ENCODE data around the gene SMC5. TPM values are rescaled to one million over a fixed set of nuclear protein-coding genes. Genes with fewer than 3 reads are reported as not detected.
"Not testable (repeated sequence)": the region's sequence is repeated elsewhere in the genome, so short reads cannot be mapped to it uniquely, and the experiment has no call there.

SMC5 gene
- total and polyA plus RNA-seq, 8 donors = 7.9 to 93.8 (median 14.6) TPM

GRCh38 chr9:70399141-70399540, 140.4 kb downstream of the SMC5 start:
- no peaks in the 10 kb centered on the region for H3K27me3 ChIP-seq
- DNase-seq = no peak
- no peaks in the 10 kb centered on the region for H3K36me3 ChIP-seq
- no peaks in the 10 kb centered on the region for H3K9me3 ChIP-seq
- H3K4me1 ChIP-seq = peaks cover 82 to 98% (median 93%) of the 10 kb centered on the region in 4 donors
- TF ChIP-seq CTCF (IDR thresholded peaks at IDR 0.05) (no peak), POLR2AphosphoS5 (IDR thresholded peaks at IDR 0.05) (no peak), EP300 (IDR thresholded peaks at IDR 0.05) (no peak), POLR2A (IDR thresholded peaks at IDR 0.05) (no peak)
- no peak overlapping the region for H3K4me3 ChIP-seq
- intact Hi-C loops (cut with DNase I; ENCODE audit: low total_unique reads) = no loop called here
- H3K27ac ChIP-seq = peak overlapping the region in 4 of 5 donors; percentile 19 to 73 (median 40)

- DNase-seq = no peak
- intact Hi-C loops (cut with DNase I; ENCODE audit: low total_unique reads) = loop anchor here (5.0 kb wide), 1 partner anchor 48 kb away; no protein-coding TSS in a partner anchor
- peaks cover 83 to 98% (median 93%) of the 10 kb centered on the region in 4 donors for H3K4me1 ChIP-seq
- H3K4me3 ChIP-seq = no peak overlapping the region
- no peaks in the 10 kb centered on the region for H3K36me3 ChIP-seq
- no peaks in the 10 kb centered on the region for H3K27me3 ChIP-seq
- TF ChIP-seq POLR2A (IDR thresholded peaks at IDR 0.05) (no peak), EP300 (IDR thresholded peaks at IDR 0.05) (no peak), POLR2AphosphoS5 (IDR thresholded peaks at IDR 0.05) (no peak), CTCF (IDR thresholded peaks at IDR 0.05) (no peak)
- H3K27ac ChIP-seq = peak overlapping the region in 4 of 5 donors; percentile 19 to 80 (median 40)
- WGBS, 5 donors = 74 to 86% (median 77%) methylated on average over 5 of the region's 5 CpGs
- H3K9me3 ChIP-seq = no peaks in the 10 kb centered on the region
Measured at GRCh38 chr9:70400107-70400892, 141.5 kb downstream of the SMC5 start.

GRCh38 chr9:70401241-70401640, 142.5 kb downstream of the SMC5 start:
- H3K9me3 ChIP-seq, H3K27me3 ChIP-seq, DNase-seq, H3K4me3 ChIP-seq, H3K36me3 ChIP-seq: not testable (repeated sequence)
- intact Hi-C loops (cut with DNase I; ENCODE audit: low total_unique reads) = loop anchor here (5.0 kb wide), 1 partner anchor 49 kb away; no protein-coding TSS in a partner anchor
- peak overlapping the region in 1 of 5 donors; percentile 80 for H3K27ac ChIP-seq
- WGBS, 5 donors = 94 to 97% (median 95%) methylated on average over 6 of the region's 6 CpGs
- peaks cover 83 to 98% (median 93%) of the 10 kb centered on the region in 4 donors for H3K4me1 ChIP-seq

- no peaks in the 10 kb centered on the region for H3K9me3 ChIP-seq
- H3K4me3 ChIP-seq = no peak overlapping the region
- H3K4me1 ChIP-seq = peaks cover 84 to 100% (median 97%) of the 10 kb centered on the region in 4 donors
- no peaks in the 10 kb centered on the region for H3K36me3 ChIP-seq
- peak overlapping the region in 4 of 5 donors; percentile 64 to 80 (median 76) for H3K27ac ChIP-seq
- 54 to 76% (median 71%) methylated on average over 1 of the region's 1 CpG for WGBS, 5 donors
- intact Hi-C loops (cut with DNase I; ENCODE audit: low total_unique reads) = loop anchor here (5.0 kb wide), 1 partner anchor 50 kb away; no protein-coding TSS in a partner anchor
- TF ChIP-seq POLR2A (IDR thresholded peaks at IDR 0.05) (no peak), CTCF (IDR thresholded peaks at IDR 0.05) (no peak), POLR2AphosphoS5 (IDR thresholded peaks at IDR 0.05) (no peak), EP300 (IDR thresholded peaks at IDR 0.05) (no peak)
- no peaks in the 10 kb centered on the region for H3K27me3 ChIP-seq
- no peak for DNase-seq
Measured at GRCh38 chr9:70402213-70402612, 143.4 kb downstream of the SMC5 start.

GRCh38 chr9:70403166-70403565, 144.4 kb downstream of the SMC5 start:
- no peak for TF ChIP-seq POLR2A (IDR thresholded peaks at IDR 0.05)
- TF ChIP-seq CTCF (IDR thresholded peaks at IDR 0.05) = no peak
- TF ChIP-seq EP300 (IDR thresholded peaks at IDR 0.05) = no peak
- peak in 1 of 3 donors; percentile 8 for TF ChIP-seq POLR2AphosphoS5 (IDR thresholded peaks at IDR 0.05)
- Histone ChIP-seq H3K4me1 (peaks cover 84 to 100% (median 97%) of the 10 kb centered on the region in 4 donors), H3K4me3 (peak overlapping the region in 1 of 4 donors; percentile 4), H3K27me3 (no peaks in the 10 kb centered on the region), H3K36me3 (peaks cover 0 to 8% (median 6%) of the 10 kb centered on the region in 4 donors), H3K27ac (peak overlapping the region; percentile 39 to 80 (median 76)), H3K9me3 (no peaks in the 10 kb centered on the region)
- DNase-seq = no peak
- intact Hi-C loops (cut with DNase I; ENCODE audit: low total_unique reads) = loop anchor here (5.0 kb wide), 1 partner anchor 51 kb away; no protein-coding TSS in a partner anchor
- WGBS, 5 donors = 46 to 73% (median 60%) methylated on average over 2 of the region's 2 CpGs
